K562 (cell line): ENCODE data around the gene ARID3A. TPM values are rescaled to one million over a fixed set of nuclear protein-coding genes. Genes with fewer than 3 reads are reported as not detected.

Source experiments
- ATF6 ChIP-seq: sonication (generic); formaldehyde crosslinking; IDR thresholded peaks from 2 replicates; pipeline ENCODE4 v1.4.0; 2020; ENCODE audit warnings: mild to moderate bottlenecking, missing genetic modification reagents
- ELF2 ChIP-seq: fragments of 250-450 bp; sonication (Bioruptor Pico); IDR thresholded peaks from 2 replicates; pipeline ENCODE4 v1.5.0; 2021; ENCODE audit warnings: mild to moderate bottlenecking
- HDAC2 ChIP-seq: fragments of 450-650 bp; IDR thresholded peaks from 2 replicates; pipeline ENCODE4 v1.6.1; 2016; ENCODE audit warnings: mild to moderate bottlenecking
- HNRNPH1 ChIP-seq: fragments of 200-400 bp; formaldehyde crosslinking; optimal IDR thresholded peaks from 2 replicates; pipeline ENCODE3; 2017; ENCODE audit warnings: low read depth, mild to moderate bottlenecking, low read length, moderate library complexity
- ILF3 ChIP-seq: fragments of 450-650 bp; IDR thresholded peaks from 2 replicates; pipeline ENCODE4 v1.6.1; 2018; ENCODE audit warnings: antibody characterized with exemption, mild to moderate bottlenecking, moderate library complexity, borderline replicate concordance
- KLF1 ChIP-seq: fragments of 450-650 bp; IDR thresholded peaks from 2 replicates; pipeline ENCODE4 v1.6.1; 2016; ENCODE audit warnings: missing genetic modification characterization, missing compliant biosample characterization
- MIER1 ChIP-seq: fragments of 450-650 bp; IDR thresholded peaks from 2 replicates; pipeline ENCODE4 v1.6.1; 2016; ENCODE audit warnings: antibody characterized with exemption, mild to moderate bottlenecking, low read depth
- MNT ChIP-seq, 2 experiments: fragments of 450-650 bp; conservative IDR thresholded peaks; 2 replicates each; pipeline ENCODE4 v1.6.1; 2017; ENCODE audit warnings: mild to moderate bottlenecking in 2 of 2, moderate library complexity in 2 of 2
- MTA3 ChIP-seq: fragments of 450-650 bp; formaldehyde crosslinking; IDR thresholded peaks from 2 replicates; pipeline ENCODE4 v1.6.1; 2017; ENCODE audit warnings: mild to moderate bottlenecking, borderline replicate concordance
- MYNN ChIP-seq, 2 experiments: sonication (generic); formaldehyde crosslinking in 1 of 2; IDR thresholded peaks; 2 replicates each; pipeline versions ENCODE4 v1.5.0 to v1.6.1; 2016 to 2020; ENCODE audit warnings: antibody characterized with exemption in 1 of 2, missing genetic modification reagents in 1 of 2
- NR2C1 ChIP-seq, 2 experiments: fragments of 450-650 bp; IDR thresholded peaks; 2 replicates each; pipeline ENCODE4 v1.6.1; 2017; ENCODE audit warnings: mild to moderate bottlenecking in 2 of 2, antibody characterized with exemption in 1 of 2, inconsistent platforms in 1 of 2, missing compliant biosample characterization in 1 of 2, missing genetic modification characterization in 1 of 2
- NR2F6 ChIP-seq: fragments of 450-650 bp; formaldehyde crosslinking; IDR thresholded peaks from 2 replicates; pipeline ENCODE4 v1.4.0; 2020; ENCODE audit warnings: mild to moderate bottlenecking
- RBFOX2 ChIP-seq: fragments of 200-400 bp; formaldehyde crosslinking; IDR thresholded peaks from 2 replicates; pipeline ENCODE4 v1.6.1; 2017; ENCODE audit warnings: low read depth, mild to moderate bottlenecking, low read length, moderate library complexity
- SMARCA4 ChIP-seq: fragments of 450-650 bp; IDR thresholded peaks from 2 replicates; pipeline ENCODE4 v1.6.1; 2016
- TFAM ChIP-seq: fragments of 250-450 bp; sonication (Bioruptor Pico); conservative IDR thresholded peaks from 2 replicates; pipeline ENCODE4 v1.5.0; 2021; ENCODE audit warnings: mild to moderate bottlenecking, moderate library complexity
- THAP12 ChIP-seq: fragments of 250-450 bp; sonication (Bioruptor Pico); IDR thresholded peaks from 2 replicates; pipeline ENCODE4 v1.9.0; 2021; ENCODE audit warnings: mild to moderate bottlenecking, inconsistent platforms
- THRB ChIP-seq: fragments of 450-650 bp; formaldehyde crosslinking; conservative IDR thresholded peaks from 2 replicates; pipeline ENCODE4 v1.4.0; 2022; ENCODE audit warnings: mild to moderate bottlenecking, missing genetic modification characterization
- ZNF146 ChIP-seq: IDR thresholded peaks from one replicate; pipeline ENCODE4 v1.6.1; 2018; ENCODE audit warnings: missing compliant biosample characterization; ENCODE audit not compliant: unreplicated experiment
- ZNF197 ChIP-seq: fragments of 200-800 bp; sonication (Bioruptor generic); IDR thresholded peaks from 2 replicates; pipeline ENCODE4 v1.6.1; 2016; ENCODE audit warnings: low read depth, missing genetic modification characterization, missing compliant biosample characterization
- ZNF253 ChIP-seq: fragments of 250-450 bp; sonication (Bioruptor Pico); conservative IDR thresholded peaks from 2 replicates; pipeline ENCODE4 v1.6.1; 2021; ENCODE audit warnings: mild to moderate bottlenecking
- polyA plus RNA-seq, 8 experiments: library from polyadenylated mRNA; depleted of rRNA in 4 of 8; stranded (reverse) in 5 of 8; unstranded in 3 of 8; fragments of >200 nt; fragmentation: Nextera tagmentation in 2 of 8; fragmentation: Illumina TruSeq in 1 of 8; extraction: Ambion mirVana in 2 of 8; extraction: Trizol in 1 of 8; gene quantifications; 2 replicates each; pipeline versions ENCODE4 v1.2.1 to v1.2.3, GENCODE V29; 2011 to 2014; ENCODE audit warnings: inconsistent platforms in 1 of 8, missing spikeins in 1 of 8
- total RNA-seq, 7 experiments: library from RNA; depleted of rRNA in 6 of 7; stranded (reverse); fragments of >200 nt in 6 of 7; fragmentation: Illumina TruSeq in 2 of 7; extraction: Trizol in 2 of 7; gene quantifications; 2 replicates each; pipeline versions ENCODE4 v1.2.1 to v1.2.3, GENCODE V29; 2011 to 2021; ENCODE audit warnings: low replicate concordance in 1 of 7

Gene ARID3A
- total and polyA plus RNA-seq, 9 of the 15 experiments (the other 6 are each of a cell fraction or from before 2014, with no cell fraction given): 1.4 to 118 (median 31.2) TPM

GRCh38 chr19:901216-902092, 24.4 kb upstream of the ARID3A start (continued):
- TF ChIP-seq TFAM (CRISPR knock-in tag): no peak
- TF ChIP-seq ZNF253 (CRISPR knock-in tag): no peak
- TF ChIP-seq KLF1 (tag): no peak
- TF ChIP-seq THRB (CRISPR knock-in tag): no peak
- TF ChIP-seq ILF3: no peak
- no peak for TF ChIP-seq THAP12 (CRISPR knock-in tag)
- no peak for TF ChIP-seq ELF2 (CRISPR knock-in tag)
- TF ChIP-seq HDAC2: 0 out of 2 replicates have a peak, but pooled peaks have one; percentile 17
- no peak for TF ChIP-seq ZNF197 (CRISPR knock-in tag)
- no peak for TF ChIP-seq NR2F6 (CRISPR knock-in tag)
- no peak for TF ChIP-seq SMARCA4
- no peak for TF ChIP-seq ZNF146 (CRISPR knock-in tag)
- TF ChIP-seq HNRNPH1: no peak
- TF ChIP-seq ATF6 (CRISPR knock-in tag): no peak
- no peak for TF ChIP-seq MIER1
- peak; percentile 56 for TF ChIP-seq RBFOX2
- TF ChIP-seq MNT (conservative IDR thresholded peaks at IDR 0.05): no peak
- no peak for TF ChIP-seq MYNN (IDR thresholded peaks at IDR 0.05)
- no peak for TF ChIP-seq MYNN (CRISPR knock-in tag; IDR thresholded peaks at IDR 0.05)
- no peak for TF ChIP-seq NR2C1 (IDR thresholded peaks at IDR 0.05)
- TF ChIP-seq NR2C1 (tag; IDR thresholded peaks at IDR 0.05): no peak
- TF ChIP-seq MTA3: no peak
